GM12873 (cell line): ENCODE data around the gene URB2.

Source experiments
- TF ChIP-seq, protein P1 (sequence below): IDR thresholded peaks from 2 replicates; pipeline ENCODE4 v1.5.1; 2012; ENCODE audit warnings: low read depth, mild to moderate bottlenecking, moderate library complexity, low read length, control low read depth; ENCODE audit not compliant: insufficient read depth; ENCODE audit errors: missing control alignments

The URB2 gene

DNA sequence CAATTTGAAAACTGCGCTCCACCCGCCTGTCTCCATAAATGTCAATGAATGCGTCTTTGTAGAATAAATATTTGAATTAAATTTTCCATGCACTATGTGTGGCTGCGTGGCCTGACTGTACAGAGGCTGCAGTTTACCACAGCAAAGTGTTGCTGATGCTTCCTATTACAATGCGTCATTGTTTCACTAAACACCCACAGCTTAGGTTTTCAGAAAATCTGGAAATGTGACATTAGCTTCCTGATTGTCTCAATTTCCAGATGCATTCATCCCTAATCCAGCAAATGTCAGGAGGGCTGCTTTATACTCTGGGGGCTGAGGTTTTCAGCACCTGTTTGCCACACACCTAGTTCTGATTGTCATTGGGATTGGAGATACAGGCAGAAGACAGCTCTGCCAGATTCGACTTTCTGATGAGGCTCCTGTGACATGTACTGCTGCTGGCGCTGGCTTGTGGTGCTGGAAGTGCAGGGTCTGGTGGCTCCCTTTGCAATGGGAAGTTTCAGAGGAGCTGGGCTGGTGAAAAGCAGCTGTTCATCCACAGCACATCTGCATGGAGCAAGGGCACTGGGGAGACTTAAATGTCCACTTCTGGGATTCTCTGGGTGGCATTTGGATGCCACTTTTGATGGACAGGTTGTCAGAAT lies 40.0 kb downstream of the URB2 start:
- TF ChIP-seq, protein P1, sequence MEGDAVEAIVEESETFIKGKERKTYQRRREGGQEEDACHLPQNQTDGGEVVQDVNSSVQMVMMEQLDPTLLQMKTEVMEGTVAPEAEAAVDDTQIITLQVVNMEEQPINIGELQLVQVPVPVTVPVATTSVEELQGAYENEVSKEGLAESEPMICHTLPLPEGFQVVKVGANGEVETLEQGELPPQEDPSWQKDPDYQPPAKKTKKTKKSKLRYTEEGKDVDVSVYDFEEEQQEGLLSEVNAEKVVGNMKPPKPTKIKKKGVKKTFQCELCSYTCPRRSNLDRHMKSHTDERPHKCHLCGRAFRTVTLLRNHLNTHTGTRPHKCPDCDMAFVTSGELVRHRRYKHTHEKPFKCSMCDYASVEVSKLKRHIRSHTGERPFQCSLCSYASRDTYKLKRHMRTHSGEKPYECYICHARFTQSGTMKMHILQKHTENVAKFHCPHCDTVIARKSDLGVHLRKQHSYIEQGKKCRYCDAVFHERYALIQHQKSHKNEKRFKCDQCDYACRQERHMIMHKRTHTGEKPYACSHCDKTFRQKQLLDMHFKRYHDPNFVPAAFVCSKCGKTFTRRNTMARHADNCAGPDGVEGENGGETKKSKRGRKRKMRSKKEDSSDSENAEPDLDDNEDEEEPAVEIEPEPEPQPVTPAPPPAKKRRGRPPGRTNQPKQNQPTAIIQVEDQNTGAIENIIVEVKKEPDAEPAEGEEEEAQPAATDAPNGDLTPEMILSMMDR = no peak

DNA sequence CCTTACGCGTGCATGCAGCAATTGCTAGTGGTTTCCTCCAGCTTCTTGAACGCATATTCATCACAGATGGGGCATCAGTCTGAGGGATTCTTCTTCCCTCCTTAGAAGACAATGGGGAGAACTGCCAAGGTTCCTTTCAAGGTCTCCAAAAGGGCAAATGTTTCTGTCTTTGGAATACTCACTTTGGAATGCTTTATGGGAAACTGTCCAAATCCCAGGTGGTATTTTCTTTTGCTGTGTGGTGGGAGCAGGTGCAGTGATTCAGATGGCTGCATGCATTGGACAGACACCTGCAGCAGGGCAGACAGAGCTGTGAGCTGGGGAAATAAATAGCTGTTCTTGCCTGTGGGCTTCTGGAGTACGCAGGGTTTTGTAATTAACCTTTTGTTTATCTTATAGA lies 40.5 kb downstream of the URB2 start:
- TF ChIP-seq, protein P1 = no peak

DNA sequence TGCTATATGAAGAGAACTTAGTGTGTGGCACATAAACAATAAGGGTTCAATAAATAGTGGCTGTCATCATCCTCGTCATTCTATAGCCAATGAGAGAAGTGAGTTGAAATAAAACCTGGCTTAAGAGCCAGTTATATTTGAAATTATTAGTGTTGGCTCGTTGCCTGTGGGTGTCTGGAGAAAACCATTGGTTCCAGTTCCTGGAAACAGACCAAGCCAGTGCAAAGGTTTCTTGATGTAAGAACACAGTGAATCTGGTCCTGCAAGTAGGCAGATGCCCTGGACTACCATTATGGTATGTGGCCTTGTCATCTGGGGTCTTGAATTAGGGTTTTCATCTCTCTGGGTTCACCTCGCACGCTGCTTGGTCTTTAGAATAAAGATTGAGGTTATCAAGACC lies 43.3 kb downstream of the URB2 start:
- TF ChIP-seq, protein P1 = no peak

DNA sequence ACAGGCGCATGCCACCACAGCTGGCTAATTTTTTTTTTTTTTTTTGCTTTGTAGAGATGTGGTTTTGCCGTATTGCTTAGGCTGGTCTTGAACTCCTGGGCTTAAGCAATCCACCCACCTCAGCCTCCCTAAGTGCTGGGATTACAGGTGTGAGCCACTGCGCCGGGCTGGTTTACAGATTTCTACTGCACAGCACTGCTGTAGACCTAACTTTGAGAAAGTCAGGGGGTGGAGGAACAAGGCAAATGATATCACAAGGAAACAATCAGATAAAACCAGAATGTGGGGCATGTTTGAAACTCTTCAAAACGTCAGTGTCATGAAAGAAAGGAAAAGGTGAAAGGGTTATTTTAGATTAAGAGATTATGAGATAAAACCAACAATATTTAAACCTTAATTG lies 45.3 kb downstream of the URB2 start:
- TF ChIP-seq, protein P1 = no peak

DNA sequence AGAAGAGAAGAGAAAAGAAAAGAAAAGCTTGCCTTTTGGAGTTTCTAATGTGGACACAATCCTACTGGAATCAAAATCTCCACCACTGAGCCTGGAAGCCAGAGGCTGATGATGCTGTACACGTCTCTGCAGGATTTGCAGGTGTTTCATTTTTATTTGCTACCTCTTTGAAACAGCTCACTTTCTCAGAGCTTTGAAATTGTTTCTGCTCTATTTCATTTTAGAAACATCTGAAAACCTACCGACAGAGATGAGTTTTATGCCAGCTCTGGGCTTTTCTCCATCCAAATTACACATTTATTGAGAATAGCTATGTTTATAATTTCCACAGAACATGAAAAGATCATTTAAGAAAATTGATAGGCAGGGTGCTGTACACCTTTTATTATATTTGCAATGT lies 46.2 kb downstream of the URB2 start:
- TF ChIP-seq, protein P1 = no peak

DNA sequence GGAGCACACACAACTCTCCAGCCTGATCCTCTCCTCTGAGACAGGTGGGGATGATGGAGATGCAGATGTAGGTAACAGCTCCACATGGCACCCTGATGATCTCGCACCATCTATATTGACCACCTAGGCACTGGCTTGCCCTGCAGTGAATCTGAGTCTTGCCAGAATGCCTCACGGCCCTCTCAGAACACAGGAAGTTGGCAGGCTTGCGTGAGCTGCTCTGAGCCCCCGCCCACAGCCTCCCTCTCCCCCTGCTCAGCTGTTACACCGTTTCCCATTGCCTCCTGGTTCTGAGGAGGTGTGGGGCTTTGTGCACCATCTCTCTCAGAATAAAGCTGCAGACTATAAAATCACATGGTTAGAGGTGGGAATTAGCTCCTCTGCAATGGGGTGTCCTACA lies 48.0 kb downstream of the URB2 start:
- TF ChIP-seq, protein P1 = no peak

DNA sequence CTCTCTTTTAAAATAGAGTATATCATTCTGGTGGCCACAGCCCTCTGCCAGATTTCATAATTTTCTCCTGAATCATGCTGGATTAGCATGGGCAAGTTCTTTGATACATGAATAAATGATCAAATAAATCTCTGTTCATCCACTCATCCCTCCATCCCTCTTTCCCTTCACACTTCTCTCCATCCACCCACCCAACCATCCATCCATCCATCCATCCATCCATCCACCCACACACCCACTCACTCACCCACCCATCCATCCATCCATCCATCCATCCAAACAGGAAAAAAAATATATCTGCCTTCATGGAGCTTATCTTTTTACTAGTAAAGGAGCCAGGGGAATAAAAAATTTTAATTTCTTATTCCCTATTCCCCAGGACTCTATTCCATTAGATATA lies 49.3 kb downstream of the URB2 start:
- TF ChIP-seq, protein P1 = no peak
